HG03442 (cell line): Measurements from ENCODE around the gene CLCN1.
"Not testable (repeated sequence)": the region's sequence is repeated elsewhere in the genome, so short reads cannot be mapped to it uniquely, and the experiment has no call there.

Source experiments
- ATAC-seq: cut with Tn5 transposase; IDR thresholded peaks from one replicate; pipeline ENCODE4 v1.9.1; 2021; ENCODE audit warnings: mild to moderate bottlenecking, moderate library complexity; ENCODE audit not compliant: unreplicated experiment

CLCN1 gene

GRCh38 chr7:143315776-143316175 is at the start of gene CLCN1:
Gene CLCN1 (plus strand): TSS chr7:143316111. CDS start chr7:143316213, 102 bp downstream.
- ATAC-seq: no peak

- no peak for ATAC-seq
Observed at GRCh38 chr7:143269251-143269650, 46.7 kb upstream of the CLCN1 start.

GRCh38 chr7:143271240-143271639 is 44.7 kb upstream of the CLCN1 start:
- no peak for ATAC-seq

- no peak for ATAC-seq
Observed at GRCh38 chr7:143272871-143273270, 43.0 kb upstream of the CLCN1 start.

- no peak for ATAC-seq
Observed at GRCh38 chr7:143279186-143280098, 36.5 kb upstream of the CLCN1 start.

GRCh38 chr7:143280160-143280559 is 35.8 kb upstream of the CLCN1 start:
- ATAC-seq: no peak

GRCh38 chr7:143280566-143280965 is 35.3 kb upstream of the CLCN1 start:
- ATAC-seq: no peak

GRCh38 chr7:143281529-143281928 is 34.4 kb upstream of the CLCN1 start:
- ATAC-seq: no peak

GRCh38 chr7:143282124-143282523 is 33.8 kb upstream of the CLCN1 start:
- no peak for ATAC-seq

- ATAC-seq: no peak
Observed at GRCh38 chr7:143283381-143283780, 32.5 kb upstream of the CLCN1 start.

GRCh38 chr7:143284591-143285469 is 31.1 kb upstream of the CLCN1 start, which contains the start of gene TMEM139:
Gene TMEM139 (plus strand): TSS chr7:143284958. CDS start chr7:143285958, 1,000 bp downstream.
- no peak for ATAC-seq

- ATAC-seq: no peak
Observed at GRCh38 chr7:143285470-143285778, 30.5 kb upstream of the CLCN1 start.

- no peak for ATAC-seq
Observed at GRCh38 chr7:143285806-143286521, 29.9 kb upstream of the CLCN1 start.

GRCh38 chr7:143286522-143286890 is 29.4 kb upstream of the CLCN1 start:
- ATAC-seq: no peak

GRCh38 chr7:143287339-143287934 is 28.5 kb upstream of the CLCN1 start:
- ATAC-seq: no peak

GRCh38 chr7:143287935-143288826 is 27.7 kb upstream of the CLCN1 start, which contains the start of gene CASP2:
Gene CASP2 (plus strand): TSS chr7:143288351. CDS start chr7:143288456, 105 bp downstream.
- peak; percentile 90 for ATAC-seq

GRCh38 chr7:143288836-143289235 is 27.1 kb upstream of the CLCN1 start:
- ATAC-seq: no peak

GRCh38 chr7:143289421-143289820 is 26.5 kb upstream of the CLCN1 start:
- ATAC-seq: no peak

GRCh38 chr7:143289888-143290287 is 26.0 kb upstream of the CLCN1 start:
- not testable (repeated sequence) for ATAC-seq

GRCh38 chr7:143290293-143290692 is 25.6 kb upstream of the CLCN1 start:
- ATAC-seq: no peak
